Measurements from ENCODE around the gene PIP5KL1. TPM values are rescaled to one million over a fixed set of nuclear protein-coding genes. Genes with fewer than 3 reads are reported as not detected.

PIP5KL1 gene
- total RNA-seq, 1 experiment from 2014 or later = 3.9 TPM

GRCh38 chr9:127979333-127980059 lies 48.9 kb upstream of the PIP5KL1 start:
- ChIA-PET CTCF (interaction anchor here (1.5 kb wide), 1 partner anchor 36 kb away, joined by 5 read pairs; no protein-coding TSS in a partner anchor), POLR2A (ENCODE audit: low non-redundant PET) (no interaction called here)
- TF ChIP-seq EZH2 (IDR thresholded peaks at IDR 0.05; ENCODE audit: borderline replicate concordance, low read depth, low read length, poor library complexity, severe bottlenecking) (no peak), CTCF (conservative IDR thresholded peaks at IDR 0.05; ENCODE audit: low read depth, low read length) (no peak)
- no peaks in the 10 kb centered on the region for H3K9me3 ChIP-seq (ENCODE audit: low read depth, low read length, poor library complexity, severe bottlenecking)
- BruUV-seq (replicated peaks) = TSS peak; percentile 51
- peak overlapping the region; percentile 96 for H3K4me3 ChIP-seq (ENCODE audit: low read depth, low read length, poor library complexity, severe bottlenecking)
- H3K36me3 ChIP-seq (ENCODE audit: insufficient read depth, low read length, poor library complexity, severe bottlenecking) = no peaks in the 10 kb centered on the region
- DNase-seq (ENCODE audit: low spot score) = peak; percentile 37
- no peaks in the 10 kb centered on the region for H3K27me3 ChIP-seq (replicated peaks; ENCODE audit: insufficient read depth, low read depth, low read length, poor library complexity)
- intact Hi-C loops (cut with micrococcal nuclease; ENCODE audit: unreplicated experiment) = no loop called here
- peaks cover 24% of the 10 kb centered on the region for H3K4me1 ChIP-seq (ENCODE audit: insufficient read depth, low read length, poor library complexity, severe bottlenecking)
- H3K27ac ChIP-seq (ENCODE audit: low read depth, low read length, poor library complexity, severe bottlenecking) = peak overlapping the region; percentile 69

GRCh38 chr9:127979015-127979332 lies 48.4 kb upstream of the PIP5KL1 start:
- intact Hi-C loops (cut with micrococcal nuclease; ENCODE audit: unreplicated experiment) = no loop called here
- Histone ChIP-seq H3K4me3 (ENCODE audit: low read depth, low read length, poor library complexity, severe bottlenecking) (peak overlapping the region; percentile 96), H3K9me3 (ENCODE audit: low read depth, low read length, poor library complexity, severe bottlenecking) (no peaks in the 10 kb centered on the region), H3K36me3 (ENCODE audit: insufficient read depth, low read length, poor library complexity, severe bottlenecking) (no peaks in the 10 kb centered on the region), H3K4me1 (ENCODE audit: insufficient read depth, low read length, poor library complexity, severe bottlenecking) (peaks cover 29% of the 10 kb centered on the region), H3K27ac (ENCODE audit: low read depth, low read length, poor library complexity, severe bottlenecking) (peak overlapping the region; percentile 69), H3K27me3 (replicated peaks; ENCODE audit: insufficient read depth, low read depth, low read length, poor library complexity) (no peaks in the 10 kb centered on the region)
- TF ChIP-seq EZH2 (IDR thresholded peaks at IDR 0.05; ENCODE audit: borderline replicate concordance, low read depth, low read length, poor library complexity, severe bottlenecking) (no peak), CTCF (conservative IDR thresholded peaks at IDR 0.05; ENCODE audit: low read depth, low read length) (no peak)
- POLR2A ChIA-PET (ENCODE audit: low non-redundant PET) = no interaction called here
- no peak for DNase-seq (ENCODE audit: low spot score)
- CTCF ChIA-PET = interaction anchor here (1.5 kb wide), 1 partner anchor 35 kb away, joined by 5 read pairs; no protein-coding TSS in a partner anchor
- no TSS peak for BruUV-seq (replicated peaks)

GRCh38 chr9:127977884-127978647 lies 47.5 kb upstream of the PIP5KL1 start:
- ChIA-PET POLR2A (ENCODE audit: low non-redundant PET) (interaction anchor here (0.6 kb wide), 1 partner anchor 94 kb away, joined by 3 read pairs; no protein-coding TSS in a partner anchor), CTCF (interaction anchor here (0.6 kb wide), 1 partner anchor 114 kb away, joined by 10 read pairs; no protein-coding TSS in a partner anchor)
- intact Hi-C loops (cut with micrococcal nuclease; ENCODE audit: unreplicated experiment) = no loop called here
- H3K4me1 ChIP-seq (ENCODE audit: insufficient read depth, low read length, poor library complexity, severe bottlenecking) = peaks cover 34% of the 10 kb centered on the region
- TF ChIP-seq CTCF (conservative IDR thresholded peaks at IDR 0.05; ENCODE audit: low read depth, low read length) (no peak), EZH2 (IDR thresholded peaks at IDR 0.05; ENCODE audit: borderline replicate concordance, low read depth, low read length, poor library complexity, severe bottlenecking) (no peak)
- DNase-seq (ENCODE audit: low spot score) = no peak
- H3K27me3 ChIP-seq (replicated peaks; ENCODE audit: insufficient read depth, low read depth, low read length, poor library complexity) = no peaks in the 10 kb centered on the region
- H3K9me3 ChIP-seq (ENCODE audit: low read depth, low read length, poor library complexity, severe bottlenecking) = no peaks in the 10 kb centered on the region
- H3K4me3 ChIP-seq (ENCODE audit: low read depth, low read length, poor library complexity, severe bottlenecking) = peak overlapping the region; percentile 96
- H3K27ac ChIP-seq (ENCODE audit: low read depth, low read length, poor library complexity, severe bottlenecking) = peak overlapping the region; percentile 17
- H3K36me3 ChIP-seq (ENCODE audit: insufficient read depth, low read length, poor library complexity, severe bottlenecking) = no peaks in the 10 kb centered on the region
- BruUV-seq (replicated peaks) = no TSS peak

Measured in A673 (cell line).